HG02588 (cell line): ENCODE measurements around the gene COL12A1.

Source experiments
- ATAC-seq: cut with Tn5 transposase; IDR thresholded peaks from one replicate; pipeline ENCODE4 v1.9.1; 2021; ENCODE audit warnings: mild to moderate bottlenecking, moderate library complexity; ENCODE audit not compliant: unreplicated experiment

COL12A1 gene

GRCh38 chr6:75205776-75206575 lies at the start of gene COL12A1:
COL12A1 (minus strand) TSS chr6:75206053; CDS start chr6:75202792, 3,261 bp downstream.
- no peak for ATAC-seq

DNA sequence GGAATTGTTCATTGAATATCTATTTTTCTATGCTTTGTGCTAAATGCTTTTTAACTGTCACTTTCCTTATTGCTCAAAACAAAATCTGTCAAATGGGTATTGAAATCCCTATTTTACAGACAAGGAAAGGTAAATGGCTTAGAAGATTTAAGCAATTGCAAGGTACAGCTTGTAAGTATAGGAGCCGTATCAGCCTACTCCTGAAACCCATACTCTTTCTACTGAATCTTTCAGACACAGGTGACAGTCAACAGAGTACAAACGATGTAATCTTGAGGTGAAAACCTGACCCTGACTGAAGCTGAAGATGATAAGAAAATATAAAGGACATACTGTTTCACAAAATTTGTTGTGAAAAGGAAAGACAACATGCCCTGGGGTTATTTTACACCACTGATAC lies 44.7 kb upstream of the COL12A1 start:
- ATAC-seq = no peak

DNA sequence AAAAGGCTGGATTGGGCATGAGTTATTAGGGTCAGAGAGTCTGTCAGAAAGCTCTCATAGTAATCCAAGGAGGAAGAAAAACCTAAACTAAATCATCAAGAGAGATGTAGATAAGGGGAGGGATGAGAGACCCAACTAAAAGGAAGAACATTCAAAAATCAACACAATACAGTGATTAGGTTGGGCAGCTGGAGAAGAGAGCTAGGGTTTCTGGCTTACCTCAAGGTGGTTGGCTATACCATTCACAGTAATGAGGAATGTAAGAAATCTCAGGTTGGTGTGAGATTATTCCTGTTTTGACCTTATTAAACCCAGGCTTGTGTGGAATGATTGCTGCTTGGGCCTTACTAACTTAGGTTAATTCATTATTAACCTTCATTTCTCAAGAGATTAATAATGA lies 44.0 kb upstream of the COL12A1 start:
- no peak for ATAC-seq

GRCh38 chr6:75246386-75246785 lies 40.5 kb upstream of the COL12A1 start:
- no peak for ATAC-seq

DNA sequence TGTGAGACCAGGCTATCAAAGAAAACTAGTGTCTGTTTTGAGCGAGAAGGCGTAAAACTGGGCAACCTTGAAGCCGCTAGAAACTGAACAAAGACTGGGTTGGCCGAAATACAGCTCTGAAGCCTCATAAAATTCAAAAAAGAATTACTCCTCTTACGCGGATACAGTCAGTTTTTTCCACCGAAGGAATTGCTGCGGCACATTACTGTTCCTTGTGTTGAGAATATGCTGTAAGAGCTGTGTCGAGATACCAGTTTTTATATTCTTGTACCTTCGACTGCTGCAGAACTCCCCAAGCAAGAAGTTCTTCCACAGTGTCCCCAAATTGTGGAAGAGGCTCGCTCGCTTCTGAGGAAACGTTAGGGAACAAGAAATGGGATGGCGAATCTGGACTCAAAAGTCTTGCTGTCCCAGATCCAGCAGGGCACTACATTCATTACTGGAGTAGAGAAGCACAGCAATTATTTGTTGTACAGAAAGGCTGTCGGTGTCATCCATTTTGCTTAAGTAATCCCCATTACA lies 38.3 kb upstream of the COL12A1 start:
- peak; percentile 15 for ATAC-seq

DNA sequence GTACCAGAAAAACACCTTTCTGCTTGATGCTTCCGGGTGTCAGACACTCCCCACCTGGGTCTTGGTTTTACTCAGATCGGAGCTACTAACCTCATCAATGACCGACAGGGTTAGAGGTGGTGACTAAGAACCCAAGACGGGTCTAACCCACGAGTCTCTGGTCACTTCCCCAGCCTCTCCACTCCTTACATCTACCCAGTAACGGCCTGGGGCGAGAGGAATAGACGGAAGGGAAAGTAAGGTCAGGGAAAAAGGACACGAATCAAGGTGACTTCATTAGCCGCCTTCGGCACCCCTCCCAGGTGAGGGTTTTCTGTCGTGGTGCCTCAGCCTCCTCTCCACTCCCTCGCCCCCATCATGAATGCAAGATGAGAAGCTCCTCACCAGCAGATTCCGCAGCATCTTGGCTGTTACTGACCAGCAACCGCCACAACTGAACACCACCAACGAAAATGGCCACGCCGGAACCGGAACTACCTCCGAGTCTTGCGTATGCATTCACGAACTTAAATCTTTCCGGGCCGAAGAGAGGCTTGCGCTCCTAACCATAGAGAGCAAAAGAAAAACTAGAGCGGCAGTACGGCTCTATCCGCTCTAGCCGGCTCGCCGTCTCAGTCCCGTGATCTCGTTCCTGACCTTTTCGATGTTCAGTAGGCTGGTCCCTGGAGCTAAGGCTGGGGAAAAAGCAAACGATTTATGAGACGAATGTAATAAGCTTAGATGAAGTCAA lies 37.6 kb upstream of the COL12A1 start, which contains the start of gene COX7A2:
TSS of gene COX7A2 (minus strand) at position 469 of the 730 bp plus-strand sequence. CDS start at position 402, 67 bp downstream.
- peak; percentile 96 for ATAC-seq

DNA sequence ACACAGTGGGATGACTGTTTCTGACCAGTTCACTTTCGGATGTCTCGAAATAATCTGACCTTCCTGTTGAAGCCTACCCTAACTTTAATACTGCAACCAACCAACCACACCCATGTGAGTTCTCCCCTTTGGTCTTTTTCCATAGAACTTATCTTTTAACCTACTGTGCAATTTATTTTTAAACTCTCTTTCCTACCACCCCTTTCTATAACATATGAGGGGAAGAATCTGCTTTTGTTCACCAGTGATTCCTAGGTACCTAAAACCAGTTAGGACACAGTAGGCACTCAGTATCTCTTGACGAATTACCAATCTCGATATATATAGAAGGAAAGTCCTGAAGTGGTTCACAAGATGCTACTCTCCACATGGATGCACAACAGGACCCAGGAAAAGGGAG lies 30.8 kb upstream of the COL12A1 start:
- no peak for ATAC-seq

- no peak for ATAC-seq
Measured at GRCh38 chr6:75235271-75235670, 29.4 kb upstream of the COL12A1 start.

- ATAC-seq = no peak
Measured at GRCh38 chr6:75234126-75234865, 28.4 kb upstream of the COL12A1 start.

DNA sequence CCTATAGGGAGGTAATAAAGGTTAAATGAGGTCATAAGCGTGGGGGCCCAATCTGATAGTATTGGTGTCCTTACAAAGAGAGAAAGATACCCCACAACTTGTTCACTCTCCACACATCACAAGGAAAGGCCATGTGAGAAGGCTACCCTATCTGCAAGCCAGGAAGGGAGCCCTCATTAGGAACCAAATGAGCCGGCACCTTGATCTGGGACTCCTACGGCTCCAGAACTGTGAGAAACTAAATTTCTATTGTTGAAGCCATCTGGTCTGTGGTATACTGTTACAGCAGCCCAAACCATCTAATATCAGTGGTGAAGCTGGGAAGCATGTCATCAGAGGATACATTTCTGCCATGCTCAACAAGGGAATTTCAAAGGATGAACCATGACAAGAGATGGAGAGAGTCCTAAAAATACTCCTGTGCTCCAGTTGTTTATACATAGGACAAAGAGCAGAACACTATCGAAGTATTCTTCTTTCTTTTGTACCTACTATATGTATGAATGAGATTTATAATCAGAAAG lies 27.3 kb upstream of the COL12A1 start:
- no peak for ATAC-seq

GRCh38 chr6:75230484-75231325 lies 24.9 kb upstream of the COL12A1 start:
- ATAC-seq = no peak

DNA sequence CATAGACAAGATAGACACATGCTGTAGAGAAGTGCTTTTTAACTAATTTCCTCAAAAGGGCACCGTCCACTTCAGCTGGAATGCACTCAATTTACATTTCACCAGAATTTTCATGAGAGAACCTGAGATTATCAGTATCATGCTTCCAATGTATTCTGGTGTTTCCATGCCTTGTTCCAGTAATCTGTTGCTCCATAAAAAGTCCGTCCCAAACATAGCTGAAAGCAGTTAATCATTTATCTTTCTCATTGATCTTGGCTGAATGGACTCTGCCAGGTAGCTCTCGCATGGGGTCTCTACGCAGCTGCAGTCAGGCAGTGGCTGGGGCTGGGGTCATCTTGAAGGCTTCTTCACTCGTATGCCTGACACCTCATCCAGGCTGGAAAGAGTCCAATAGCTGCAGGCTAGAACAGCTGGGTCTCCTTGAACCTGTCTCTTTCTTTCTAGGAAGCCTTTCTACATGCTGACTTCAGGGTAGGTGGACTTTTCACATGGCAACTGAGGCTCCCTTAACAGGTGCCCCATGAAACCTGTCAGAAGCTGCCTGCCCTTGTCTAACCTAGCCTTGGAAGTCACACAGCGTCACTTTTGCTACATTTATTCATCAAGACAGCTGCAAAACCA lies 18.6 kb upstream of the COL12A1 start:
- no peak for ATAC-seq

DNA sequence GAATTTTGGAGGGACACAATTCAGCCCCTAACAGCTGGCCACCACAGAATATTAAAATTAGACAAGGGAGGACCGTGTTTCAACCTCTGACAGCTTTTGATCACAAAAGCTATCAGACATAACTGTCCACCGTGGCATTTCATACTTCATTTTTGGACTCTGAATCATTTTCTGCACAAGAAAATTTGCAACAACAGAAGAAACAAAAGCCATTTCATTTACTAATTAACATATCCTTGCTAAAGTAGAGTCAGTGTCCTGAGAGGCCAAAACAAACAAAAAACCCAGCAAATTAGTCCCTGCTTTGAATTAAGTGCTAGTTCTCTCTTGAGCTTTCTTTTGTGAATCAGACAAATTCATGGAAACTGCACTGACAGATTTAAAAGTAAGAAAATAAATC lies 17.6 kb upstream of the COL12A1 start:
- no peak for ATAC-seq

GRCh38 chr6:75222261-75222660 lies 16.4 kb upstream of the COL12A1 start:
- ATAC-seq = no peak

DNA sequence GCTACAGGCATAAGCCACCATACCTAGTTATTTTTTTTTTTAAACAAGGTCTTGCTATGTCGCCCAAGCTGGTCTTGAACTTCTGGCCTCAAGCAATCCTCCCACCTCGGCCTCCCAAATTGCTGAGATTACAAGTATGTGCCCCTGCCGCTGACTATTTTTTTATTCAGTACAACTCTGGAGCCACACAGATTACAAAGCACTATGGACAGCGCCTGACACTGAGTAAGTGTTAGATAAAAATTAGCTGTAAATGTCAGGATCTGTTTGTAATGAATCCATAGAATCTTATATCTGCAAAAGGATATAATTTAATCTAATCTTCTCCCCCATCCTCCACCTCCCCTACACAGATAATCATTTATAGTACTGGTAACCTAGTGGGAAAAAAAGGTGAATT lies 15.3 kb upstream of the COL12A1 start:
- ATAC-seq = no peak

GRCh38 chr6:75220357-75220756 lies 14.5 kb upstream of the COL12A1 start:
- ATAC-seq = no peak

GRCh38 chr6:75219263-75219662 lies 13.4 kb upstream of the COL12A1 start:
- no peak for ATAC-seq

- peak; percentile 43 for ATAC-seq
Measured at GRCh38 chr6:75217193-75217592, 11.3 kb upstream of the COL12A1 start.

DNA sequence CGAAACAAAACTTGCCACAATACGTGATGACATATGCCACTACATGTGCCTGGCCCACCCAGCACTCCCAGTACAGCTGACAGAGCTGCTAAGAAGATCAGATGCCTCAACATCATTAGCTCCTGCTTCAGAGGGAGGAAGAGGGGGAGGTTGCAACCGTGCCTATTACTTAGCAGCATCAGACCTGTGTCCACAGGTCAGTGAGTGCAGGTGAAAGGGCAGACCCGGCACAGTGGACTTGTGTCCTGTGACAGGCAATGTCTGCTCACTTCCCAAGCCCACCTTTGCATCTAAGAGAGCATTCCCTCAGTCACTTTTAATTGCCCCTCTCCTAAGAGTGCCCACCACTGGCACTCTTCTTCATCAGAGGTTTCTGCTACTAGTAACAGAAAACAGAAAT lies 9.4 kb upstream of the COL12A1 start:
- no peak for ATAC-seq

DNA sequence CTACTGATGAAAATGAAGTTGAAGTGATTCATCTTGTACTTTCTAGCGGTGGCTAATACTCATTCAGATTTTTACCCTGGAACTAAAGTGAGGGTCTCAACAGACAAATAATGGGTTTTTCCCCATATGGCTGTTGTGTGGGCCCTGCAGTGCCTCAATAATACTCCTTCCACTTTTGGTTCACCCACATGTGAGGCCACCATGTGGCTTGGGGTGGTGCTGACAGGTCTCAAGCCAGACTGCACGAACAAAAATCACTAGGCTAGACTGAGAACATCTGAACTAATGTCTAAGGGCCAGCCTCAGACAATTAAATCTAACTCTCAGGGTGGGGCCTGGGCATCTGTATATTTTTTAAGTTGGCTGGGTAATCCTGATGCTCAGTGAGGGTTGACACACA lies 7.9 kb upstream of the COL12A1 start:
- no peak for ATAC-seq
